ENCODE results near the gene PREPL.

- TF ChIP-seq ARHGAP35 (IDR thresholded peaks at IDR 0.05; ENCODE audit: partially characterized antibody) (no peak), ETV5 (CRISPR knock-in tag; IDR thresholded peaks at IDR 0.05; ENCODE audit: low read depth) (no peak), ZBTB9 (CRISPR knock-in tag; IDR thresholded peaks at IDR 0.05) (no peak), USF2 (CRISPR knock-in tag; IDR thresholded peaks at IDR 0.05) (no peak), ZNF347 (CRISPR knock-in tag; IDR thresholded peaks at IDR 0.05; ENCODE audit: low read depth) (no peak), FOXP1 (CRISPR knock-in tag; IDR thresholded peaks at IDR 0.05) (no peak), CBX3 (IDR thresholded peaks at IDR 0.05; ENCODE audit: borderline replicate concordance in 1 of 2, low read length in 2 of 2) (no peak), MAX (CRISPR knock-in tag; IDR thresholded peaks at IDR 0.05) (no peak), PHF8 (IDR thresholded peaks at IDR 0.05; ENCODE audit: borderline replicate concordance, low read length) (no peak)
Measured at GRCh38 chr2:44280869-44281268, 80.4 kb downstream of the PREPL start.

Measured in K562 (cell line).